ENCODE measurements around the gene AQP12B. TPM values are rescaled to one million over a fixed set of nuclear protein-coding genes. Genes with fewer than 3 reads are reported as not detected.
A peak's percentile ranks its signal among the peaks of the same experiment; 100 is the strongest.
"Not testable (repeated sequence)": the region's sequence is repeated elsewhere in the genome, so short reads cannot be mapped to it uniquely, and the experiment has no call there.

The AQP12B gene
- total RNA-seq (2014; rRNA removed; shearing (Covaris generic)): not detected in 2 replicates

- DNase-seq (ENCODE audit: low read depth): not testable (repeated sequence)
These were observed at the start of gene AQP12B for GRCh38 chr2:240682431-240683224. TSS of gene AQP12B (minus strand) at chr2:240682885. CDS start at chr2:240682837, 48 bp downstream.

GRCh38 chr2:240732184-240732583, 49.5 kb upstream of the AQP12B start:
- no peak for DNase-seq (ENCODE audit: low read depth)

GRCh38 chr2:240731178-240731545, 48.5 kb upstream of the AQP12B start:
- peak; percentile 11 for DNase-seq (ENCODE audit: low read depth)

GRCh38 chr2:240730501-240731177, 48.0 kb upstream of the AQP12B start:
- DNase-seq (ENCODE audit: low read depth): no peak

GRCh38 chr2:240728827-240729226, 46.1 kb upstream of the AQP12B start:
- DNase-seq (ENCODE audit: low read depth): no peak

- DNase-seq (ENCODE audit: low read depth): no peak
These were observed 45.7 kb upstream of the AQP12B start for GRCh38 chr2:240728361-240728760.

- DNase-seq (ENCODE audit: low read depth): no peak
These were observed 45.2 kb upstream of the AQP12B start for GRCh38 chr2:240727913-240728312.

- no peak for DNase-seq (ENCODE audit: low read depth)
These were observed 44.8 kb upstream of the AQP12B start for GRCh38 chr2:240727439-240727838.

- no peak for DNase-seq (ENCODE audit: low read depth)
These were observed 44.2 kb upstream of the AQP12B start for GRCh38 chr2:240726876-240727275.

GRCh38 chr2:240725671-240726070, 43.0 kb upstream of the AQP12B start:
- DNase-seq (ENCODE audit: low read depth): peak; percentile 27

- DNase-seq (ENCODE audit: low read depth): no peak
These were observed 42.6 kb upstream of the AQP12B start for GRCh38 chr2:240725266-240725665.

- no peak for DNase-seq (ENCODE audit: low read depth)
These were observed 41.7 kb upstream of the AQP12B start for GRCh38 chr2:240724431-240724830.

- no peak for DNase-seq (ENCODE audit: low read depth)
These were observed 41.2 kb upstream of the AQP12B start for GRCh38 chr2:240723851-240724250.

GRCh38 chr2:240722796-240723735, 40.4 kb upstream of the AQP12B start:
- no peak for DNase-seq (ENCODE audit: low read depth)

- no peak for DNase-seq (ENCODE audit: low read depth)
These were observed 39.7 kb upstream of the AQP12B start for GRCh38 chr2:240722376-240722775.

- no peak for DNase-seq (ENCODE audit: low read depth)
These were observed 39.0 kb upstream of the AQP12B start for GRCh38 chr2:240721596-240722180.

GRCh38 chr2:240720686-240721595, 38.3 kb upstream of the AQP12B start:
- no peak for DNase-seq (ENCODE audit: low read depth)

GRCh38 chr2:240719676-240720545, 37.2 kb upstream of the AQP12B start:
- no peak for DNase-seq (ENCODE audit: low read depth)

GRCh38 chr2:240718896-240719490, 36.3 kb upstream of the AQP12B start:
- no peak for DNase-seq (ENCODE audit: low read depth)
